GM21723 (cell line): ENCODE measurements around the gene GLT1D1.
"Not testable (repeated sequence)": the region's sequence is repeated elsewhere in the genome, so short reads cannot be mapped to it uniquely, and the experiment has no call there.

Source experiments
- ATAC-seq: cut with Tn5 transposase; IDR thresholded peaks from one replicate; pipeline ENCODE4 v1.9.1; 2021; ENCODE audit warnings: mild to moderate bottlenecking, moderate library complexity; ENCODE audit not compliant: unreplicated experiment

Gene GLT1D1

GRCh38 chr12:128820253-128820652 is 33.0 kb upstream of the GLT1D1 start:
- ATAC-seq: no peak

- peak; percentile 48 for ATAC-seq
These were observed 32.4 kb upstream of the GLT1D1 start for GRCh38 chr12:128820723-128821432.

- peak; percentile 17 for ATAC-seq
These were observed 29.9 kb upstream of the GLT1D1 start for GRCh38 chr12:128823216-128823915.

- peak; percentile 79 for ATAC-seq
These were observed 29.1 kb upstream of the GLT1D1 start, which contains the start of gene SLC15A4 for GRCh38 chr12:128823916-128824839. Gene SLC15A4, minus strand, starts transcription at chr12:128823958. Its CDS starts 15 bp downstream, at chr12:128823943.

- no peak for ATAC-seq
These were observed 27.4 kb upstream of the GLT1D1 start for GRCh38 chr12:128825835-128826234.

GRCh38 chr12:128827724-128828123 is 25.6 kb upstream of the GLT1D1 start:
- no peak for ATAC-seq

GRCh38 chr12:128829861-128830504 is 23.3 kb upstream of the GLT1D1 start:
- ATAC-seq: peak; percentile 87

GRCh38 chr12:128830505-128830893 is 22.8 kb upstream of the GLT1D1 start:
- peak; percentile 59 for ATAC-seq

- no peak for ATAC-seq
These were observed 19.9 kb upstream of the GLT1D1 start for GRCh38 chr12:128833418-128833817.

- ATAC-seq: not testable (repeated sequence)
These were observed 13.4 kb upstream of the GLT1D1 start for GRCh38 chr12:128839885-128840284.

- ATAC-seq: peak; percentile 87
These were observed 12.3 kb upstream of the GLT1D1 start for GRCh38 chr12:128840862-128841468.

GRCh38 chr12:128842579-128842978 is 10.7 kb upstream of the GLT1D1 start:
- ATAC-seq: no peak

GRCh38 chr12:128843538-128843937 is 9.7 kb upstream of the GLT1D1 start:
- no peak for ATAC-seq

GRCh38 chr12:128844031-128844635 is 9.1 kb upstream of the GLT1D1 start:
- ATAC-seq: no peak

- not testable (repeated sequence) for ATAC-seq
These were observed 6.6 kb upstream of the GLT1D1 start for GRCh38 chr12:128846671-128847070.

GRCh38 chr12:128848371-128848770 is 4.9 kb upstream of the GLT1D1 start:
- ATAC-seq: no peak

- ATAC-seq: not testable (repeated sequence)
These were observed 3.5 kb upstream of the GLT1D1 start for GRCh38 chr12:128849806-128850205.

- ATAC-seq: no peak
These were observed 2.9 kb upstream of the GLT1D1 start for GRCh38 chr12:128850400-128850799.

GRCh38 chr12:128851429-128851828 is 1.8 kb upstream of the GLT1D1 start:
- not testable (repeated sequence) for ATAC-seq
